CD14-positive monocyte (primary cell): ENCODE measurements around the gene PGAP2. TPM values are rescaled to one million over a fixed set of nuclear protein-coding genes. Genes with fewer than 3 reads are reported as not detected.
A peak's percentile ranks its signal among the peaks of the same experiment; 100 is the strongest.
"Not testable (repeated sequence)": the region's sequence is repeated elsewhere in the genome, so short reads cannot be mapped to it uniquely, and the experiment has no call there.

ENCODE experiments used
- DNase-seq, 3 donors: peaks; one replicate each; pipeline ENCODE4 v3.0.0-alpha.2; 2011 to 2022
- H2AFZ ChIP-seq: 2 replicates; pipeline ENCODE4 v1.6.0; 2012; ENCODE audit warnings: mild to moderate bottlenecking, low read depth, low read length, inconsistent platforms; ENCODE audit not compliant: insufficient read depth, poor library complexity, severe bottlenecking
- H3K27ac ChIP-seq, 2 donors: 1 replicate in 1 of 2; 2 replicates in 1 of 2; pipeline ENCODE4 v1.5.1; 2012 to 2013; ENCODE audit warnings: low read length in 2 of 2, control low read depth in 1 of 2, inconsistent platforms in 1 of 2, low read depth in 1 of 2, mild to moderate bottlenecking in 1 of 2
- H3K27me3 ChIP-seq, 2 donors: one replicate each; pipeline versions ENCODE4 v1.6.0 to v1.6.1; 2011 to 2013; ENCODE audit warnings: low read length in 2 of 2; ENCODE audit not compliant: control insufficient read depth in 2 of 2, insufficient read depth in 2 of 2
- H3K36me3 ChIP-seq, 2 donors: replicated peaks in 1 of 2; 1 replicate in 1 of 2; 2 replicates in 1 of 2; pipeline versions ENCODE4 v1.5.1 to v1.6.1; 2012 to 2013; ENCODE audit warnings: low read length in 2 of 2, control low read depth in 1 of 2, inconsistent platforms in 1 of 2, mild to moderate bottlenecking in 1 of 2; ENCODE audit not compliant: insufficient read depth in 2 of 2, control insufficient read depth in 1 of 2
- H3K4me1 ChIP-seq, 2 donors: 1 replicate in 1 of 2; 2 replicates in 1 of 2; pipeline versions ENCODE4 v1.5.1 to v1.6.1; 2012 to 2013; ENCODE audit warnings: low read length in 2 of 2, control low read depth in 1 of 2, inconsistent platforms in 1 of 2, mild to moderate bottlenecking in 1 of 2, moderate library complexity in 1 of 2; ENCODE audit not compliant: insufficient read depth in 2 of 2, control insufficient read depth in 1 of 2
- H3K4me2 ChIP-seq: replicated peaks from 2 replicates; pipeline ENCODE3; 2012; ENCODE audit warnings: low read length, moderate library complexity, mild to moderate bottlenecking; ENCODE audit not compliant: poor library complexity, severe bottlenecking; ENCODE audit errors: extremely low read depth
- H3K4me3 ChIP-seq, 3 experiments: fragments of 200-600 bp in 1 of 3; sonication (generic) in 1 of 3; replicated peaks in 1 of 3; 1 replicate in 2 of 3; 2 replicates in 1 of 3; pipeline ENCODE4 v1.5.1; 2011 to 2013; ENCODE audit warnings: low read length in 3 of 3, mild to moderate bottlenecking in 3 of 3, control low read depth in 2 of 3, low read depth in 2 of 3, inconsistent platforms in 1 of 3, moderate library complexity in 1 of 3
- H3K79me2 ChIP-seq: 2 replicates; pipeline ENCODE4 v1.6.0; 2012; ENCODE audit warnings: mild to moderate bottlenecking, control low read depth, inconsistent platforms, low read length, moderate library complexity; ENCODE audit not compliant: insufficient read depth
- H3K9ac ChIP-seq: 2 replicates; pipeline ENCODE4 v1.6.0; 2017; ENCODE audit warnings: low read length, mild to moderate bottlenecking; ENCODE audit not compliant: insufficient read depth, poor library complexity, severe bottlenecking
- H3K9me3 ChIP-seq, 2 donors: replicated peaks in 1 of 2; 1 replicate in 1 of 2; 2 replicates in 1 of 2; pipeline versions ENCODE4 v1.5.1 to v1.6.1; 2012 to 2013; ENCODE audit warnings: low read length in 2 of 2, control low read depth in 1 of 2; ENCODE audit not compliant: control insufficient read depth in 1 of 2, insufficient read depth in 1 of 2
- H4K20me1 ChIP-seq: 2 replicates; pipeline ENCODE4 v1.6.0; 2012; ENCODE audit warnings: mild to moderate bottlenecking, low read length, control low read depth, moderate library complexity; ENCODE audit not compliant: insufficient read depth
- H3K27ac Mint-ChIP-seq, 7 donors: one replicate each; pipeline ENCODE4 v1.8.0; 2020; ENCODE audit warnings: mild to moderate bottlenecking in 7 of 7, mixed read lengths in 7 of 7, moderate library complexity in 6 of 7, inconsistent platforms in 2 of 7
- H3K27me3 Mint-ChIP-seq, 3 donors: one replicate each; pipeline ENCODE4 v1.8.0; 2021 to 2022; ENCODE audit warnings: low read depth in 3 of 3, mild to moderate bottlenecking in 3 of 3, mixed read lengths in 3 of 3, moderate library complexity in 3 of 3, inconsistent platforms in 1 of 3
- H3K36me3 Mint-ChIP-seq, 2 donors: one replicate each; pipeline ENCODE4 v1.8.0; 2020; ENCODE audit warnings: mixed read lengths in 2 of 2, inconsistent platforms in 1 of 2, mild to moderate bottlenecking in 1 of 2
- H3K4me1 Mint-ChIP-seq: one replicate; pipeline ENCODE4 v1.8.0; 2020; ENCODE audit warnings: mild to moderate bottlenecking, mixed read lengths
- H3K4me3 Mint-ChIP-seq, 2 donors: one replicate each; pipeline ENCODE4 v1.8.0; 2020; ENCODE audit warnings: mild to moderate bottlenecking in 2 of 2, mixed read lengths in 2 of 2, moderate library complexity in 1 of 2
- H3K9me3 Mint-ChIP-seq, 7 donors: one replicate each; pipeline ENCODE4 v1.8.0; 2020 to 2022; ENCODE audit warnings: mixed read lengths in 7 of 7, mild to moderate bottlenecking in 6 of 7, moderate library complexity in 6 of 7, inconsistent platforms in 2 of 7
- WGBS: methylation state at CpG from one replicate; pipeline ENCODE4 v1.1.5; 2013; ENCODE audit warnings: missing lambda C conversion rate; ENCODE audit not compliant: insufficient coverage; 5-methylcytosine and 5-hydroxymethylcytosine counted together
- intact Hi-C, 2 donors: fragments of 100-400 bp; cut with micrococcal nuclease; formaldehyde crosslinking; loops; one replicate each; pipeline versions ENCODE4 v1.15.0 to v1.15.1; 2023
- polyA plus RNA-seq, 3 donors: library from polyadenylated mRNA; depleted of rRNA in 1 of 3; unstranded in 2 of 3; stranded (reverse) in 1 of 3; fragments of 300-500 nt in 2 of 3; fragments of >200 nt in 1 of 3; fragmentation: Illumina TruSeq in 2 of 3; gene quantifications; 1 replicate in 2 of 3; 2 replicates in 1 of 3; pipeline ENCODE4 v1.2.3, GENCODE V29; 2012 to 2021
- TF ChIP-seq, protein P1 (sequence below): fragments of 200-600 bp; IDR thresholded peaks from one replicate; pipeline ENCODE4 v1.8.0; 2022; ENCODE audit warnings: antibody characterized with exemption, mild to moderate bottlenecking

Gene PGAP2
- polyA plus RNA-seq, 3 donors = 5.8 to 17.9 (median 6.8) TPM

- Mint-ChIP-seq H3K4me1 (peaks cover 61% of the 10 kb centered on the region), H3K27ac (peak overlapping the region; percentile 73 to 94 (median 91)), H3K27me3 (no peaks in the 10 kb centered on the region), H3K9me3 (no peaks in the 10 kb centered on the region), H3K36me3 (peaks cover 10 to 33% of the 10 kb centered on the region in 2 donors), H3K4me3 (peak overlapping the region in 1 of 2 donors; percentile 76)
- intact Hi-C loops = loop anchor here in 1 of 2 donors (10.0 kb wide), 1 partner anchor 62 kb away; no protein-coding TSS in a partner anchor
- no peaks in the 10 kb centered on the region for H3K9me3 ChIP-seq
- peaks cover 100% of the 10 kb centered on the region for H3K79me2 ChIP-seq
- no peak overlapping the region for H3K4me3 ChIP-seq
- H3K27ac ChIP-seq = peak overlapping the region; percentile 35 to 61
- H3K4me2 ChIP-seq = no peak overlapping the region
- H2AFZ ChIP-seq = no peak overlapping the region
- TF ChIP-seq, protein P1, sequence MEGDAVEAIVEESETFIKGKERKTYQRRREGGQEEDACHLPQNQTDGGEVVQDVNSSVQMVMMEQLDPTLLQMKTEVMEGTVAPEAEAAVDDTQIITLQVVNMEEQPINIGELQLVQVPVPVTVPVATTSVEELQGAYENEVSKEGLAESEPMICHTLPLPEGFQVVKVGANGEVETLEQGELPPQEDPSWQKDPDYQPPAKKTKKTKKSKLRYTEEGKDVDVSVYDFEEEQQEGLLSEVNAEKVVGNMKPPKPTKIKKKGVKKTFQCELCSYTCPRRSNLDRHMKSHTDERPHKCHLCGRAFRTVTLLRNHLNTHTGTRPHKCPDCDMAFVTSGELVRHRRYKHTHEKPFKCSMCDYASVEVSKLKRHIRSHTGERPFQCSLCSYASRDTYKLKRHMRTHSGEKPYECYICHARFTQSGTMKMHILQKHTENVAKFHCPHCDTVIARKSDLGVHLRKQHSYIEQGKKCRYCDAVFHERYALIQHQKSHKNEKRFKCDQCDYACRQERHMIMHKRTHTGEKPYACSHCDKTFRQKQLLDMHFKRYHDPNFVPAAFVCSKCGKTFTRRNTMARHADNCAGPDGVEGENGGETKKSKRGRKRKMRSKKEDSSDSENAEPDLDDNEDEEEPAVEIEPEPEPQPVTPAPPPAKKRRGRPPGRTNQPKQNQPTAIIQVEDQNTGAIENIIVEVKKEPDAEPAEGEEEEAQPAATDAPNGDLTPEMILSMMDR = no peak
- H3K27me3 ChIP-seq = no peaks in the 10 kb centered on the region
- peaks cover 44 to 66% of the 10 kb centered on the region in 2 donors for H3K4me1 ChIP-seq
- H4K20me1 ChIP-seq = peaks cover 69% of the 10 kb centered on the region
- no peak overlapping the region for H3K9ac ChIP-seq
- WGBS = 90% methylated on average over 4 of the region's 8 CpGs
- no peak for DNase-seq
- peaks cover 6 to 25% of the 10 kb centered on the region in 2 donors for H3K36me3 ChIP-seq
Observed at GRCh38 chr11:3786781-3787428, 21.5 kb upstream of the PGAP2 start.

DNA sequence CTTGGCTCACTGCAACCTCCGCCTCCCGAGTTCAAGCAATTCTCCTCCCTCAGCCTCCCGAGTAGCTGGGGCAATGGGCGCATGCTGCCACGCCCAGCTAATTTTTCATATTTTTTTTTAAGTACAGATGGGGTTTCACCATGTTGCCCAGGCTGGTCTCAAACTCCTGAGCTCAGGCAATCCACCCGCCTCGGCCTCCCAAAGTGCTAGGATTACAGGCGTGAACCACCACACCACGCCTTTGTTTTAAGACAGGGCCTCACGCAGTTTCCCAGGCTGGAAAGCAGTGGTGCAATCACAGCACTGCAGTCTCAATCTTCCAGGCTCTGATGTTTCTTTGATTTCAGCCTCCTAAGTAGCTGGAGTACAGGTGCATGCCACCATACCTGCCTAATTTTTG, 14.0 kb upstream of the PGAP2 start:
- 93% methylated on average over 8 of the region's 10 CpGs for WGBS
- H3K27me3 ChIP-seq, H3K9me3 ChIP-seq, H3K4me3 Mint-ChIP-seq, H2AFZ ChIP-seq, H3K9ac ChIP-seq, H3K27me3 Mint-ChIP-seq, DNase-seq, intact Hi-C loops, H3K4me3 ChIP-seq, H3K4me2 ChIP-seq, H3K9me3 Mint-ChIP-seq: not testable (repeated sequence)
- Histone ChIP-seq H4K20me1 (peaks cover 60% of the 10 kb centered on the region), H3K27ac (peak overlapping the region in 1 of 2 donors; percentile 99), H3K36me3 (peaks cover 19 to 43% of the 10 kb centered on the region in 2 donors), H3K4me1 (peaks cover 19 to 40% of the 10 kb centered on the region in 2 donors), H3K79me2 (peaks cover 80% of the 10 kb centered on the region)
- H3K4me1 Mint-ChIP-seq = peaks cover 28% of the 10 kb centered on the region
- H3K36me3 Mint-ChIP-seq = peaks cover 18 to 44% of the 10 kb centered on the region in 2 donors
- H3K27ac Mint-ChIP-seq = peak overlapping the region in 3 of 7 donors; percentile 3 to 41 (median 10)
